ENCODE measurements around the gene RHOA. TPM values are rescaled to one million over a fixed set of nuclear protein-coding genes. Genes with fewer than 3 reads are reported as not detected.

RHOA gene
- total and polyA plus RNA-seq, 2 of the 4 experiments (the other 2 are of a cell fraction) = 383 to 879 TPM

DNA sequence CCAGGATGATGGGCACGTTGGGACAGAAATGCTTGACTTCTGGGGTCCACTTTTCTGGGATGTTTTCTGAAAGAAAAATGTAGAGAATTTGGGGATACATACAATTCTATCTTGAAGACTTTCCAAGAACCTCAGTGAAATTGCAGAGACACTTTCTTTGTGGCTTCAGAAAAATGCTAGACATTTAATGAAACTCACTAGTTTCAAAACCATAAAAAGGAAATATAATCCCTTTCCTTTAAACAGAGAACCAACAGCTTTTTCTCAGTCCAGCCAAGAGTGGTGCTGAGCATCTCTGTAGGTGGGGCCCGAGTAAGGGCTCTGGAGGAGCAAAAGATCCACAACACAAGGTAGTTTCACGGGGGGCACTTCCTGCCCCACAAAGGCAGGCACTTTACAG, 49.2 kb downstream of the RHOA start:
- Histone ChIP-seq H4K5ac (ENCODE audit: low read depth, low read length) (peak overlapping the region; percentile 86), H3K4me2 (ENCODE audit: low read depth, low read length) (peak overlapping the region; percentile 54), H2BK5ac (ENCODE audit: low read depth, low read length, poor library complexity, severe bottlenecking) (peak overlapping the region; percentile 82), H4K8ac (ENCODE audit: low read depth in 2 of 2, low read length in 2 of 2) (peak overlapping the region in 1 of 2 experiments; percentile 83; a peak in 3 of 4 replicates), H4K91ac (ENCODE audit: insufficient read depth, low read depth, low read length) (peak overlapping the region; percentile 78), H3K4ac (ENCODE audit: low read depth, low read length) (peak overlapping the region; percentile 93), H2BK120ac (ENCODE audit: low read depth, low read length) (peak overlapping the region; percentile 82), H2BK20ac (ENCODE audit: low read depth, low read length) (0 out of 2 replicates have a peak overlapping the region, but pooled peaks have one; percentile 17), H3K23ac (ENCODE audit: low read depth, low read length) (peak overlapping the region; percentile 91), H2AFZ (replicated peaks; ENCODE audit: low read length, poor library complexity) (no peak overlapping the region), H3K4me1 (ENCODE audit: control insufficient read depth, insufficient read depth, low read length) (peaks cover 24% of the 10 kb centered on the region), H3K14ac (replicated peaks; ENCODE audit: low read depth, low read length) (peak overlapping the region; percentile 87), H3K9ac (ENCODE audit: low read depth, low read length) (peak overlapping the region; percentile 22; the same call in 1 of the 2 replicates), H3K27me3 (ENCODE audit: control insufficient read depth, insufficient read depth, low read length) (no peaks in the 10 kb centered on the region), H3K79me1 (ENCODE audit: low read depth in 1 of 2, low read length in 2 of 2) (peaks cover 22 to 61% of the 10 kb centered on the region in 2 experiments), H3K36me3 (ENCODE audit: control insufficient read depth, insufficient read depth, low read length) (peaks cover 45% of the 10 kb centered on the region), H3K4me3 (ENCODE audit: insufficient read depth, low read depth, low read length) (no peak overlapping the region), H3K9me3 (ENCODE audit: control insufficient read depth, insufficient read depth, low read length) (no peaks in the 10 kb centered on the region), H2AK5ac (ENCODE audit: low read depth, low read length) (peak overlapping the region; percentile 86; the same call in 1 of the 2 replicates), H3K27ac (ENCODE audit: insufficient read depth, low read length) (peak overlapping the region; percentile 90), H3K18ac (ENCODE audit: low read depth, low read length) (peak overlapping the region; percentile 92), H2AK9ac (replicated peaks; ENCODE audit: low read depth, low read length, poor library complexity) (peak overlapping the region; percentile 86), H3K9me1 (ENCODE audit: insufficient read depth, low read length) (0 out of 2 replicates have a peak, but pooled peaks cover 7% of the 10 kb centered on the region), H2BK15ac (ENCODE audit: low read depth, low read length) (no peak overlapping the region; the same call in 2 of the 3 replicates), H3K56ac (ENCODE audit: extremely low read depth, insufficient read depth, low read length) (peak overlapping the region; percentile 63; the same call in 1 of the 2 replicates), H4K20me1 (ENCODE audit: insufficient read depth, low read length) (peaks cover 27% of the 10 kb centered on the region)
- BruUV-seq (replicated peaks) = no TSS peak
- in situ Hi-C loops (cut with MboI; ENCODE audit: low sequenced_read_pairs) = no loop called here
- dilution Hi-C loops (cut with HindIII; ENCODE audit: low sequenced_read_pairs, unreplicated experiment) = no loop called here
- ChIA-PET POLR2A (ENCODE audit: unreplicated experiment) (interaction anchor here (0.6 kb wide), 1 partner anchor 230 kb away, joined by 3 read pairs; no protein-coding TSS in a partner anchor), CTCF (interaction anchor here (0.6 kb wide), 1 partner anchor 608 kb away, joined by 3 read pairs; no protein-coding TSS in a partner anchor)
- DNase-seq (peak; percentile 51), ATAC-seq (ENCODE audit: low read depth) (peak; percentile 19)
- TF ChIP-seq, protein P1, sequence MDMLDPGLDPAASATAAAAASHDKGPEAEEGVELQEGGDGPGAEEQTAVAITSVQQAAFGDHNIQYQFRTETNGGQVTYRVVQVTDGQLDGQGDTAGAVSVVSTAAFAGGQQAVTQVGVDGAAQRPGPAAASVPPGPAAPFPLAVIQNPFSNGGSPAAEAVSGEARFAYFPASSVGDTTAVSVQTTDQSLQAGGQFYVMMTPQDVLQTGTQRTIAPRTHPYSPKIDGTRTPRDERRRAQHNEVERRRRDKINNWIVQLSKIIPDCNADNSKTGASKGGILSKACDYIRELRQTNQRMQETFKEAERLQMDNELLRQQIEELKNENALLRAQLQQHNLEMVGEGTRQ (IDR thresholded peaks at IDR 0.05; ENCODE audit: low read depth, low read length) = no peak
- no peak for TF ChIP-seq RAD21 (IDR thresholded peaks at IDR 0.05; ENCODE audit: low read length)
- no CpG with 5 or more reads among the region's 3 CpGs for WGBS, 2 experiments (ENCODE audit: extremely low coverage in 2 of 2, insufficient read length in 1 of 2)
- intact Hi-C loops (cut with micrococcal nuclease) = loop anchor here (2.0 kb wide), 1 partner anchor 48 kb away; the partner anchor contains the start of gene RHOA

Data from IMR-90 (cell line).